H9 (cell line): ENCODE measurements around the gene CCDC12. TPM values are rescaled to one million over a fixed set of nuclear protein-coding genes. Genes with fewer than 3 reads are reported as not detected.

Experiments
- DNase-seq: peaks from one replicate; pipeline ENCODE4 v3.0.0-alpha.2; 2017
- H2AFZ ChIP-seq: one replicate; pipeline ENCODE4 v1.6.1; 2013; ENCODE audit warnings: mild to moderate bottlenecking, low read length, control low read depth, moderate library complexity
- H2AK5ac ChIP-seq: 2 replicates; pipeline ENCODE4 v1.6.1; 2013; ENCODE audit warnings: low read length, control low read depth, mixed read lengths; ENCODE audit not compliant: insufficient read length
- H2BK120ac ChIP-seq: one replicate; pipeline ENCODE4 v1.6.1; 2013; ENCODE audit warnings: low read depth, mild to moderate bottlenecking, low read length, control low read depth, inconsistent platforms; ENCODE audit not compliant: poor library complexity, severe bottlenecking
- H2BK12ac ChIP-seq: 2 replicates; pipeline ENCODE4 v1.6.1; 2013; ENCODE audit warnings: low read length, control low read depth, mixed read lengths, low read depth; ENCODE audit not compliant: insufficient read length
- H2BK15ac ChIP-seq: 2 replicates; pipeline ENCODE4 v1.6.1; 2013; ENCODE audit warnings: low read depth, low read length, control low read depth
- H2BK20ac ChIP-seq: one replicate; pipeline ENCODE4 v1.6.1; 2013; ENCODE audit warnings: low read depth, mild to moderate bottlenecking, low read length, control low read depth, inconsistent platforms; ENCODE audit not compliant: poor library complexity, severe bottlenecking
- H2BK5ac ChIP-seq: 2 replicates; pipeline ENCODE4 v1.6.1; 2013; ENCODE audit warnings: low read length, control low read depth, mixed read lengths; ENCODE audit not compliant: insufficient read length
- H3K14ac ChIP-seq: 2 replicates; pipeline ENCODE4 v1.6.1; 2013; ENCODE audit warnings: low read length, control low read depth; ENCODE audit not compliant: insufficient read depth
- H3K18ac ChIP-seq: 2 replicates; pipeline ENCODE4 v1.6.1; 2013; ENCODE audit warnings: low read depth, mild to moderate bottlenecking, mixed read lengths, low read length, control low read depth; ENCODE audit not compliant: insufficient read length
- H3K23ac ChIP-seq: 2 replicates; pipeline ENCODE4 v1.6.1; 2013; ENCODE audit warnings: low read length, control low read depth, mixed read lengths, low read depth; ENCODE audit not compliant: insufficient read length
- H3K23me2 ChIP-seq: 2 replicates; pipeline ENCODE4 v1.6.1; 2013; ENCODE audit warnings: low read depth, mild to moderate bottlenecking, mixed read lengths, low read length, control low read depth; ENCODE audit not compliant: insufficient read length, poor library complexity, severe bottlenecking
- H3K27ac ChIP-seq: 2 replicates; pipeline ENCODE4 v1.5.1; 2013; ENCODE audit warnings: low read length, control low read depth, mixed read lengths, low read depth; ENCODE audit not compliant: insufficient read length
- H3K27me3 ChIP-seq: 2 replicates; pipeline ENCODE4 v1.6.1; 2013; ENCODE audit warnings: low read length, control low read depth, inconsistent platforms; ENCODE audit not compliant: insufficient read depth
- H3K4ac ChIP-seq: 2 replicates; pipeline ENCODE4 v1.6.1; 2013; ENCODE audit warnings: low read depth, mild to moderate bottlenecking, control low read depth, inconsistent platforms, low read length, moderate library complexity
- H3K4me1 ChIP-seq: 2 replicates; pipeline ENCODE4 v1.6.1; 2013; ENCODE audit warnings: low read length, control low read depth, inconsistent platforms; ENCODE audit not compliant: insufficient read depth
- H3K4me2 ChIP-seq: 2 replicates; pipeline ENCODE4 v1.6.1; 2013; ENCODE audit warnings: low read length, control low read depth, mixed read lengths; ENCODE audit not compliant: insufficient read length, insufficient read depth
- H3K56ac ChIP-seq: 2 replicates; pipeline ENCODE4 v1.6.1; 2013; ENCODE audit warnings: low read depth, mild to moderate bottlenecking, mixed read lengths, low read length, control low read depth; ENCODE audit not compliant: insufficient read length
- H3K79me1 ChIP-seq: 2 replicates; pipeline ENCODE4 v1.6.1; 2013; ENCODE audit warnings: low read depth, mild to moderate bottlenecking, moderate library complexity, low read length, control low read depth, inconsistent platforms; ENCODE audit not compliant: insufficient read depth, poor library complexity, severe bottlenecking
- H3K79me2 ChIP-seq: 2 replicates; pipeline ENCODE4 v1.6.1; 2013; ENCODE audit warnings: low read length, control low read depth, inconsistent platforms; ENCODE audit not compliant: insufficient read depth
- H3K9ac ChIP-seq: 2 replicates; pipeline ENCODE4 v1.6.1; 2013; ENCODE audit warnings: low read length, control low read depth, mixed read lengths; ENCODE audit not compliant: insufficient read length; ENCODE audit errors: extremely low read depth
- H3K9me3 ChIP-seq: one replicate; pipeline ENCODE4 v1.6.1; 2013; ENCODE audit warnings: low read depth, low read length, inconsistent platforms; ENCODE audit not compliant: control insufficient read depth
- H3T11ph ChIP-seq: one replicate; pipeline ENCODE4 v1.6.1; 2013; ENCODE audit warnings: mild to moderate bottlenecking, low read length, control low read depth, inconsistent platforms
- H4K20me1 ChIP-seq: one replicate; pipeline ENCODE4 v1.6.1; 2013; ENCODE audit not compliant: control insufficient read depth, insufficient read length, insufficient read depth
- H4K5ac ChIP-seq: 2 replicates; pipeline ENCODE4 v1.6.1; 2013; ENCODE audit warnings: low read depth, mild to moderate bottlenecking, mixed read lengths, low read length, control low read depth; ENCODE audit not compliant: insufficient read length
- H4K8ac ChIP-seq: replicated peaks from 2 replicates; pipeline ENCODE4 v1.6.1; 2013; ENCODE audit warnings: low read length, control low read depth, mixed read lengths, low read depth; ENCODE audit not compliant: insufficient read length
- H4K91ac ChIP-seq: 2 replicates; pipeline ENCODE4 v1.6.1; 2013; ENCODE audit warnings: low read depth, mild to moderate bottlenecking, moderate library complexity, mixed read lengths, low read length, control low read depth; ENCODE audit not compliant: insufficient read length
- H3K27ac Mint-ChIP-seq, 3 experiments: 2 replicates in 2 of 3; 3 replicates in 1 of 3; pipeline ENCODE4 v1.8.0; 2020 to 2021; ENCODE audit warnings: mixed read lengths in 3 of 3, mild to moderate bottlenecking in 1 of 3, moderate library complexity in 1 of 3
- H3K27me3 Mint-ChIP-seq: 2 replicates; pipeline ENCODE4 v1.8.0; 2021; ENCODE audit warnings: low read depth, mild to moderate bottlenecking, moderate library complexity, mixed read lengths
- H3K36me3 Mint-ChIP-seq, 3 experiments: 2 replicates in 2 of 3; 3 replicates in 1 of 3; pipeline ENCODE4 v1.8.0; 2020 to 2021; ENCODE audit warnings: low read depth in 3 of 3, mixed read lengths in 3 of 3; ENCODE audit not compliant: insufficient read depth in 1 of 3
- H3K4me1 Mint-ChIP-seq, 2 experiments: 2 replicates each; pipeline ENCODE4 v1.8.0; 2020; ENCODE audit warnings: mixed read lengths in 2 of 2
- H3K4me3 Mint-ChIP-seq, 2 experiments: 2 replicates in 1 of 2; 3 replicates in 1 of 2; pipeline ENCODE4 v1.8.0; 2020 to 2021; ENCODE audit warnings: mild to moderate bottlenecking in 2 of 2, mixed read lengths in 2 of 2, moderate library complexity in 1 of 2
- H3K9me3 Mint-ChIP-seq, 2 experiments: 2 replicates in 1 of 2; 3 replicates in 1 of 2; pipeline ENCODE4 v1.8.0; 2020; ENCODE audit warnings: mild to moderate bottlenecking in 2 of 2, mixed read lengths in 2 of 2, moderate library complexity in 1 of 2
- WGBS: extraction: QIAGEN DNeasy Blood & Tissue Kit; methylation state at CpG from one replicate; pipeline ENCODE4 v1.1.7; 2013; ENCODE audit warnings: missing lambda C conversion rate, low lambda C conversion rate, mixed read lengths; ENCODE audit not compliant: insufficient read length; ENCODE audit errors: extremely low coverage; 5-methylcytosine and 5-hydroxymethylcytosine counted together
- total RNA-seq: library from RNA; stranded (reverse); gene quantifications from 2 replicates; pipeline ENCODE4 v1.2.1, GENCODE V29; 2021
- TF ChIP-seq, protein P1 (sequence below): fragments of 200-600 bp; sonication (generic); conservative IDR thresholded peaks from 3 replicates; pipeline ENCODE4 v1.8.0; 2021; ENCODE audit warnings: antibody characterized with exemption, mild to moderate bottlenecking

The CCDC12 gene
- total RNA-seq, 1 experiment from 2014 or later = 54.0 TPM

DNA sequence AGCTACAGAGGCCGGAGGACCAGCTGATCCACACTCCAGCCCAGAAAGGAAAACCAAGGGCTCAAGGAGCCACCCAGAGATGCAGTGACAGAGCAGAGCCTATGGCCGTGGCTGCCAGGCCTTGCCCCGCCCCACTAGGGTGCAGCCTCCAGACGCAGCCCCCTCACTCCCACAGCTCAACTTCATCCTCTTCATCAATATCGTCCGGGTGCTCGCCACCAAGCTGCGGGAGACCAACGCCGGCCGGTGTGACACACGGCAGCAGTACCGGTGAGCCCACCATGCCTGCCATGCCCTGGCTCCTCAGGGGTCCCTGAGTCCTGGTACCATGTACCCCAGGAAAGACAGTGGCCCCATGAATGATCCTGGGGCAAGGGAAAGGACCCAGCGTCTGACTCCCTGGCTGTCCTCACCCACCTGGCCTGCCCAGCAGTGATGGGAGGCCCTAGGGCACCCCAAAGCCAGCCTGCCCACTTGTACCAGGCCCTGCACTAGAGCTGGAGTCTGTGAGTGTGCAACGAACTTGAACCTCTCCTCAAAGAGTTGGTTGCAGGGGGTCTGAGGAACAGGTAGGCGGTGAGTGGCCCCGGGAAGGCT, 74.9 kb downstream of the CCDC12 start:
- Histone ChIP-seq H3K23me2 (no peaks in the 10 kb centered on the region), H4K20me1 (no peaks in the 10 kb centered on the region), H3K27me3 (no peaks in the 10 kb centered on the region; the same call in 1 of the 2 replicates), H3K4ac (no peak overlapping the region), H2AFZ (no peak overlapping the region), H3K79me2 (no peaks in the 10 kb centered on the region), H3K56ac (no peak overlapping the region), H3K9ac (no peak overlapping the region), H3K4me2 (no peak overlapping the region), H3K23ac (no peak overlapping the region), H2BK15ac (no peak overlapping the region), H3K18ac (no peak overlapping the region), H3K27ac (no peak overlapping the region), H2AK5ac (no peak overlapping the region), H2BK120ac (no peak overlapping the region), H4K5ac (no peak overlapping the region), H2BK5ac (no peak overlapping the region), H2BK20ac (no peak overlapping the region), H4K91ac (no peak overlapping the region), H3K79me1 (no peaks in the 10 kb centered on the region), H3K4me1 (no peaks in the 10 kb centered on the region), H3K9me3 (no peaks in the 10 kb centered on the region), H4K8ac (no peak overlapping the region), H3K14ac (no peak overlapping the region; the same call in 1 of the 2 replicates), H3T11ph (no peak overlapping the region), H2BK12ac (no peak overlapping the region)
- H3K4me1 Mint-ChIP-seq = no peaks in the 10 kb centered on the region
- WGBS = no CpG with 5 or more reads among the region's 17 CpGs
- no peaks in the 10 kb centered on the region for H3K9me3 Mint-ChIP-seq
- DNase-seq = no peak
- TF ChIP-seq, protein P1, sequence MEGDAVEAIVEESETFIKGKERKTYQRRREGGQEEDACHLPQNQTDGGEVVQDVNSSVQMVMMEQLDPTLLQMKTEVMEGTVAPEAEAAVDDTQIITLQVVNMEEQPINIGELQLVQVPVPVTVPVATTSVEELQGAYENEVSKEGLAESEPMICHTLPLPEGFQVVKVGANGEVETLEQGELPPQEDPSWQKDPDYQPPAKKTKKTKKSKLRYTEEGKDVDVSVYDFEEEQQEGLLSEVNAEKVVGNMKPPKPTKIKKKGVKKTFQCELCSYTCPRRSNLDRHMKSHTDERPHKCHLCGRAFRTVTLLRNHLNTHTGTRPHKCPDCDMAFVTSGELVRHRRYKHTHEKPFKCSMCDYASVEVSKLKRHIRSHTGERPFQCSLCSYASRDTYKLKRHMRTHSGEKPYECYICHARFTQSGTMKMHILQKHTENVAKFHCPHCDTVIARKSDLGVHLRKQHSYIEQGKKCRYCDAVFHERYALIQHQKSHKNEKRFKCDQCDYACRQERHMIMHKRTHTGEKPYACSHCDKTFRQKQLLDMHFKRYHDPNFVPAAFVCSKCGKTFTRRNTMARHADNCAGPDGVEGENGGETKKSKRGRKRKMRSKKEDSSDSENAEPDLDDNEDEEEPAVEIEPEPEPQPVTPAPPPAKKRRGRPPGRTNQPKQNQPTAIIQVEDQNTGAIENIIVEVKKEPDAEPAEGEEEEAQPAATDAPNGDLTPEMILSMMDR = no peak
- H3K27ac Mint-ChIP-seq = peak overlapping the region in 1 of 3 experiments; percentile 90; a peak in 2 of 7 replicates
- H3K4me3 Mint-ChIP-seq = no peak overlapping the region
- H3K36me3 Mint-ChIP-seq = no peaks in the 10 kb centered on the region
- H3K27me3 Mint-ChIP-seq = peaks cover 1% of the 10 kb centered on the region; the same call in 1 of the 2 replicates
